HAP-1 (cell line): ENCODE data around the gene CACNA1C.
A peak's percentile ranks its signal among the peaks of the same experiment; 100 is the strongest.

Experiments used
- DNase-seq, 2 experiments: peaks; one replicate each; pipeline ENCODE4 v3.0.0-alpha.2; 2016 to 2020; ENCODE audit warnings: low spot score in 2 of 2
- H3K27me3 ChIP-seq: fragments of 250-450 bp; sonication (Bioruptor Pico); 2 replicates; pipeline ENCODE4 v1.5.1; 2020; ENCODE audit warnings: low read depth, mild to moderate bottlenecking, moderate library complexity
- H3K36me3 ChIP-seq: fragments of 250-450 bp; sonication (Bioruptor Pico); replicated peaks from 2 replicates; pipeline ENCODE4 v1.5.1; 2020; ENCODE audit warnings: mild to moderate bottlenecking
- H3K4me1 ChIP-seq: fragments of 250-450 bp; sonication (Bioruptor Pico); 2 replicates; pipeline ENCODE4 v1.5.1; 2020; ENCODE audit warnings: mild to moderate bottlenecking
- H3K4me3 ChIP-seq: fragments of 250-450 bp; sonication (Bioruptor Pico); 2 replicates; pipeline ENCODE4 v1.5.1; 2020; ENCODE audit warnings: mild to moderate bottlenecking, moderate library complexity
- H3K9me3 ChIP-seq: fragments of 250-450 bp; sonication (Bioruptor Pico); 2 replicates; pipeline ENCODE4 v1.5.1; 2020; ENCODE audit warnings: mild to moderate bottlenecking, moderate library complexity
- in situ Hi-C: fragments of 300-500 bp; cut with MboI; formaldehyde crosslinking; loops from 3 replicates; pipeline ENCODE4 v1.14.3; 2020; ENCODE audit warnings: low sequenced_read_pairs, inconsistent platforms, mixed read lengths

CACNA1C gene

GRCh38 chr12:2672863-2673262, 620.1 kb downstream of the CACNA1C start:
- no peaks in the 10 kb centered on the region for H3K4me1 ChIP-seq
- in situ Hi-C loops = no loop called here
- DNase-seq = no peak
- no peaks in the 10 kb centered on the region for H3K27me3 ChIP-seq
- H3K4me3 ChIP-seq = no peak overlapping the region
- H3K36me3 ChIP-seq = no peaks in the 10 kb centered on the region
- no peaks in the 10 kb centered on the region for H3K9me3 ChIP-seq

- Histone ChIP-seq H3K36me3 (no peaks in the 10 kb centered on the region), H3K4me3 (no peak overlapping the region), H3K27me3 (no peaks in the 10 kb centered on the region), H3K9me3 (no peaks in the 10 kb centered on the region), H3K4me1 (no peaks in the 10 kb centered on the region)
- in situ Hi-C loops = no loop called here
- no peak for DNase-seq
Observed at GRCh38 chr12:2673966-2674810, 621.4 kb downstream of the CACNA1C start.

GRCh38 chr12:2675776-2676175, 623.0 kb downstream of the CACNA1C start:
- no peak for DNase-seq
- Histone ChIP-seq H3K36me3 (no peaks in the 10 kb centered on the region), H3K9me3 (no peaks in the 10 kb centered on the region), H3K4me1 (no peaks in the 10 kb centered on the region), H3K27me3 (no peaks in the 10 kb centered on the region), H3K4me3 (no peak overlapping the region)
- in situ Hi-C loops = no loop called here

GRCh38 chr12:2677142-2677880, 624.5 kb downstream of the CACNA1C start:
- Histone ChIP-seq H3K9me3 (no peaks in the 10 kb centered on the region), H3K4me1 (no peaks in the 10 kb centered on the region), H3K36me3 (no peaks in the 10 kb centered on the region), H3K27me3 (no peaks in the 10 kb centered on the region), H3K4me3 (no peak overlapping the region)
- DNase-seq = no peak
- in situ Hi-C loops = no loop called here

- no peaks in the 10 kb centered on the region for H3K4me1 ChIP-seq
- no peak overlapping the region for H3K4me3 ChIP-seq
- DNase-seq = no peak
- H3K27me3 ChIP-seq = no peaks in the 10 kb centered on the region
- in situ Hi-C loops = no loop called here
- H3K9me3 ChIP-seq = no peaks in the 10 kb centered on the region
- no peaks in the 10 kb centered on the region for H3K36me3 ChIP-seq
Observed at GRCh38 chr12:2678426-2678825, 625.6 kb downstream of the CACNA1C start.

GRCh38 chr12:2679068-2679815, 626.5 kb downstream of the CACNA1C start:
- in situ Hi-C loops = no loop called here
- Histone ChIP-seq H3K36me3 (no peaks in the 10 kb centered on the region), H3K4me1 (no peaks in the 10 kb centered on the region), H3K4me3 (no peak overlapping the region), H3K27me3 (no peaks in the 10 kb centered on the region), H3K9me3 (no peaks in the 10 kb centered on the region)
- DNase-seq = no peak

GRCh38 chr12:2679816-2680675, 627.3 kb downstream of the CACNA1C start:
- DNase-seq = no peak
- in situ Hi-C loops = loop anchor here (10.0 kb wide), 1 partner anchor 105 kb away; no protein-coding TSS in a partner anchor
- Histone ChIP-seq H3K4me1 (no peaks in the 10 kb centered on the region), H3K36me3 (no peaks in the 10 kb centered on the region), H3K4me3 (no peak overlapping the region), H3K9me3 (no peaks in the 10 kb centered on the region), H3K27me3 (no peaks in the 10 kb centered on the region)

- no peaks in the 10 kb centered on the region for H3K36me3 ChIP-seq
- no peak for DNase-seq
- H3K9me3 ChIP-seq = no peaks in the 10 kb centered on the region
- no peaks in the 10 kb centered on the region for H3K4me1 ChIP-seq
- in situ Hi-C loops = loop anchor here (10.0 kb wide), 1 partner anchor 104 kb away; no protein-coding TSS in a partner anchor
- no peaks in the 10 kb centered on the region for H3K27me3 ChIP-seq
- H3K4me3 ChIP-seq = no peak overlapping the region
Observed at GRCh38 chr12:2680676-2681039, 627.9 kb downstream of the CACNA1C start.

GRCh38 chr12:2681450-2682205, 628.8 kb downstream of the CACNA1C start:
- Histone ChIP-seq H3K9me3 (no peaks in the 10 kb centered on the region), H3K27me3 (no peaks in the 10 kb centered on the region), H3K4me3 (no peak overlapping the region), H3K36me3 (no peaks in the 10 kb centered on the region), H3K4me1 (no peaks in the 10 kb centered on the region)
- in situ Hi-C loops = loop anchor here (10.0 kb wide), 1 partner anchor 103 kb away; no protein-coding TSS in a partner anchor
- DNase-seq = no peak

GRCh38 chr12:2682296-2683251, 629.8 kb downstream of the CACNA1C start:
- no peaks in the 10 kb centered on the region for H3K4me1 ChIP-seq
- no peak overlapping the region for H3K4me3 ChIP-seq
- H3K9me3 ChIP-seq = no peaks in the 10 kb centered on the region
- no peaks in the 10 kb centered on the region for H3K36me3 ChIP-seq
- in situ Hi-C loops = loop anchor here (10.0 kb wide), 1 partner anchor 102 kb away; no protein-coding TSS in a partner anchor
- peak; percentile 29 to 61 for DNase-seq
- H3K27me3 ChIP-seq = no peaks in the 10 kb centered on the region

- Histone ChIP-seq H3K36me3 (no peaks in the 10 kb centered on the region), H3K4me1 (no peaks in the 10 kb centered on the region), H3K9me3 (no peaks in the 10 kb centered on the region), H3K27me3 (no peaks in the 10 kb centered on the region), H3K4me3 (no peak overlapping the region)
- in situ Hi-C loops = loop anchor here (10.0 kb wide), 1 partner anchor 101 kb away; no protein-coding TSS in a partner anchor
- no peak for DNase-seq
Observed at GRCh38 chr12:2683283-2684025, 630.7 kb downstream of the CACNA1C start.
